Spleen (tissue), 3 donors: ENCODE results near the gene CHRNG.

Experiments used
- POLR2A ChIP-seq, 3 donors: fragments of 450-650 bp; IDR thresholded peaks; one replicate each; pipeline ENCODE4 v1.5.1; 2017; ENCODE audit warnings: antibody characterized with exemption in 3 of 3, mild to moderate bottlenecking in 1 of 3
- POLR2AphosphoS5 ChIP-seq, 3 donors: sonication (generic); formaldehyde crosslinking; IDR thresholded peaks; one replicate each; pipeline ENCODE4 v1.5.1; 2017; ENCODE audit warnings: antibody characterized with exemption in 3 of 3

DNA sequence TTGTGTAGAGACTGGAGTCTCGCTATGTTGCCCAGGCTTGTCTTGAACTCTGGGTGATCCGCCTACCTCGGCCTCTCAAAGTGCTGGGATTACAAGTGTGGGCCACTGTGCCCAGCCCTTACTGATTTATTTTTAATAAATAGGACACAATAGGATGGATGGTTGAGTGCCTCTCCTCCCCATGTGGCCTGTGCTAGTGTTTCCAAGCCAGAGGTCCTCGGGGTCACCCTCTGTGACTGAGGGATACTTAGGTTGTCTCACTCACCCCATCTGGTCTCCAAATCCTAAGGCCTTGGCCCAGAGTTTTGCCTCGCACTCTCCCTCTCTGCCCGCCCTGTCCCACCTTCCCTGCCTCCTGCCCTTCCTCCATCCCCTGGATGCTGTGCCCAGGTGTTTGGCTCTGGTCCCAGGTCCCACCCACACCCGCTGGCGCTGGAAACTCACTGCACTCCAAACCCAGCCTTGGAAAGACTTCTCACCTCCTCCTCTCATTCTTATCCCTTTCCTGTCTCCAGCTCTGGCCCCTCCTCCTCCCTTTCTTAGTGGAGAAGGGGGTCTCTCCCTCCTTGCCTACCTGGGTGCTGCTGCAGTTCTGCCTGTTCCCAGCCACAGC lies 47.1 kb upstream of the CHRNG start:
- TF ChIP-seq POLR2A (IDR thresholded peaks at IDR 0.05) (no peak), POLR2AphosphoS5 (IDR thresholded peaks at IDR 0.05) (no peak)
